Brain microvascular endothelial cell (primary cell): Measurements from ENCODE around the gene PGAM5.

ENCODE experiments used
- DNase-seq: peaks from one replicate; pipeline ENCODE4 v3.0.0-alpha.2; 2020
- H3K27ac ChIP-seq: fragments of 250-450 bp; sonication (Bioruptor Pico); 2 replicates; pipeline ENCODE4 v1.5.1; 2020; ENCODE audit warnings: mild to moderate bottlenecking, moderate library complexity
- H3K27me3 ChIP-seq: fragments of 250-450 bp; sonication (Bioruptor Pico); replicated peaks from 2 replicates; pipeline ENCODE4 v1.5.1; 2020; ENCODE audit warnings: mild to moderate bottlenecking
- H3K36me3 ChIP-seq: fragments of 250-450 bp; sonication (Bioruptor Pico); replicated peaks from 2 replicates; pipeline ENCODE4 v1.5.1; 2020; ENCODE audit warnings: mild to moderate bottlenecking
- H3K4me3 ChIP-seq: 2 replicates; pipeline ENCODE4 v1.5.1; 2011; ENCODE audit warnings: low read depth, mild to moderate bottlenecking, control low read depth, low read length, moderate library complexity
- CTCF ChIP-seq: IDR thresholded peaks from 2 replicates; pipeline ENCODE4 v1.5.1; 2011; ENCODE audit warnings: low read depth, mild to moderate bottlenecking, moderate library complexity, low read length, control low read depth, inconsistent platforms; ENCODE audit errors: missing control alignments
- in situ Hi-C: cut with HindIII; loops from 2 replicates; pipeline ENCODE4 v1.10.0; 2017; ENCODE audit warnings: low sequenced_read_pairs, low pct_ligation_motif_present

Gene PGAM5

DNA sequence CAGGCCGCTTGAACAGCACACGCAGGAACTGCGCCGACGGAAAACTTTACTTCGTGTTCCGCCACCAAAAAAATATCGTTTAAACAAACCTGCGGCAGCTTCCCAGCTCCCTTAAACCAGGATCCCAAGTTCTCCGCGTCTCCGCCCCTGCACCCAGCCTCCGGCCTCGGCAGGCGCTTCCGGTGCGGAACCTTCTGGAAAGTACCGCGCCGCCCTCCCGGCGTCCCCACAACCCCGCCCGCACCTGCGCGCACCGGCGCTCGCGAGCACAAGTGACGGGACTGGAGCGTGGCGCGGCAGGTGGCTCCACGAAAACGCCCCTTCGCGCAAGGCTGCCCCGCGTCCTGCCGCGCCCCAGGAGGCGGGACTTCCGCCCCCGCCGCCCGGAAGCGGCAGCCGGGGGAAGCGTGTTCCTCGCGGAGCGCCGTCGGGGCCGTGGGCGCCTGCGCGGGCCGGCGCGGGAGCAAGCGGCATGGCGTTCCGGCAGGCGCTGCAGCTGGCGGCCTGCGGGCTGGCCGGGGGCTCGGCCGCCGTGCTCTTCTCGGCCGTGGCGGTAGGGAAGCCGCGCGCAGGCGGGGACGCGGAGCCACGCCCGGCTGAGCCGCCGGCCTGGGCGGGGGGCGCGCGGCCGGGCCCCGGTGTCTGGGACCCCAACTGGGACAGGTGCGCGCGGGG lies at the start of gene PGAM5:
PGAM5 (plus strand) TSS at position 438 of the 675 bp plus-strand sequence; CDS start at position 473, 35 bp downstream.
- TF ChIP-seq CTCF: no peak
- H3K27ac ChIP-seq: peak within 1 kb of the TSS; percentile 22
- H3K27me3 ChIP-seq: no peaks in the 10 kb centered on the region
- H3K4me3 ChIP-seq: peak within 1 kb of the TSS; percentile 80
- DNase-seq: peak; percentile 46
- H3K36me3 ChIP-seq: peaks cover 8% of the 10 kb centered on the region
- in situ Hi-C loops: no loop called here

GRCh38 chr12:132660996-132661395 lies 49.6 kb upstream of the PGAM5 start:
- DNase-seq: no peak
- TF ChIP-seq CTCF: no peak
- H3K36me3 ChIP-seq: peaks cover 32% of the 10 kb centered on the region
- H3K27ac ChIP-seq: no peak overlapping the region
- H3K4me3 ChIP-seq: no peak overlapping the region
- in situ Hi-C loops: no loop called here
- no peaks in the 10 kb centered on the region for H3K27me3 ChIP-seq

DNA sequence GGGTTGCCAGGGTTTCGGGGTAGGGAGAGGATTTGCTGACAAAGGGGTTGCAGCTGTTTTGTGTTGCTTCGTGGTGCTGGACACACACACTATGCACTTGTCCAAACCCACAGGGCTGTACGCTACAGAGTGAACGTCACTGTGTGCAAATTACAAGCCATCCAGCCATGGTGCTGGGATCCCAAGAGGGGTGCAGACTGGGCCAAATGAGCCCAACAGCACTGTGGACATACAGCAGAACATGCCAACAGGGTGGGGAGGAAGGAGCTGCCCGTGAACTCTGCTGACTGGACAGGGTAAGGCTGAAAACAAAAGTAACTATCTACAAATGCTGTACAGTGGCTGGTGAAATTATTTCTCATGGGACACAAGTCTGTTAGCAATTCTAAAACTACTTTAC lies 48.7 kb upstream of the PGAM5 start:
- Histone ChIP-seq H3K27me3 (no peaks in the 10 kb centered on the region), H3K4me3 (no peak overlapping the region), H3K27ac (no peak overlapping the region), H3K36me3 (peaks cover 30% of the 10 kb centered on the region)
- DNase-seq: no peak
- in situ Hi-C loops: no loop called here
- TF ChIP-seq CTCF: no peak

GRCh38 chr12:132662901-132663755 lies 47.5 kb upstream of the PGAM5 start:
- no peak overlapping the region for H3K4me3 ChIP-seq

GRCh38 chr12:132664206-132665148 lies 46.2 kb upstream of the PGAM5 start:
- DNase-seq: no peak
- no peak overlapping the region for H3K4me3 ChIP-seq
- in situ Hi-C loops: no loop called here

More at GRCh38 chr12:132662901-132663755, 47.5 kb upstream of the PGAM5 start:
- in situ Hi-C loops: no loop called here
- H3K27me3 ChIP-seq: no peaks in the 10 kb centered on the region
- no peak overlapping the region for H3K27ac ChIP-seq
- peaks cover 26% of the 10 kb centered on the region for H3K36me3 ChIP-seq
- TF ChIP-seq CTCF: no peak
- DNase-seq: no peak

More at GRCh38 chr12:132664206-132665148, 46.2 kb upstream of the PGAM5 start:
- TF ChIP-seq CTCF: no peak
- Histone ChIP-seq H3K27me3 (no peaks in the 10 kb centered on the region), H3K27ac (no peak overlapping the region), H3K36me3 (peaks cover 27% of the 10 kb centered on the region)
